K562 (cell line): ENCODE data around the gene CDSN. TPM values are rescaled to one million over a fixed set of nuclear protein-coding genes. Genes with fewer than 3 reads are reported as not detected.

Experiments used
- C11orf30 ChIP-seq: fragments of 450-650 bp; IDR thresholded peaks from 2 replicates; pipeline ENCODE4 v1.6.1; 2016; ENCODE audit warnings: low read depth, mild to moderate bottlenecking
- CC2D1A ChIP-seq: fragments of 450-650 bp; IDR thresholded peaks from 2 replicates; pipeline ENCODE4 v1.6.1; 2017; ENCODE audit warnings: mild to moderate bottlenecking
- CEBPG ChIP-seq, 3 experiments: fragments of 200-800 bp in 1 of 3; sonication (Bioruptor generic) in 1 of 3; sonication (generic) in 1 of 3; formaldehyde crosslinking in 1 of 3; IDR thresholded peaks in 2 of 3; conservative IDR thresholded peaks in 1 of 3; 2 replicates each; pipeline versions ENCODE4 v1.6.1 to v1.8.0; 2016 to 2022; ENCODE audit warnings: missing compliant biosample characterization in 2 of 3, missing genetic modification characterization in 2 of 3, mild to moderate bottlenecking in 1 of 3, missing genetic modification reagents in 1 of 3
- ESRRB ChIP-seq: fragments of 250-450 bp; sonication (Bioruptor Pico); IDR thresholded peaks from 2 replicates; pipeline ENCODE4 v1.5.0; 2020; ENCODE audit warnings: mild to moderate bottlenecking, moderate library complexity, borderline replicate concordance
- HMGN3 ChIP-seq: IDR thresholded peaks from 2 replicates; pipeline ENCODE4 v1.6.1; 2011; ENCODE audit warnings: borderline replicate concordance, low read depth, mild to moderate bottlenecking, mixed read lengths, low read length; ENCODE audit not compliant: insufficient read length; ENCODE audit errors: extremely low read depth
- HNRNPLL ChIP-seq: fragments of 200-400 bp; formaldehyde crosslinking; IDR thresholded peaks from 2 replicates; pipeline ENCODE4 v1.6.1; 2017; ENCODE audit warnings: low read length, low read depth, mild to moderate bottlenecking; ENCODE audit not compliant: poor library complexity, severe bottlenecking
- MEIS2 ChIP-seq: fragments of 450-650 bp; IDR thresholded peaks from 2 replicates; pipeline ENCODE4 v1.6.1; 2014; ENCODE audit warnings: mild to moderate bottlenecking; ENCODE audit not compliant: partially characterized antibody
- NCOA4 ChIP-seq: fragments of 450-650 bp; IDR thresholded peaks from 2 replicates; pipeline ENCODE4 v1.6.1; 2018; ENCODE audit warnings: mild to moderate bottlenecking; ENCODE audit not compliant: partially characterized antibody
- PHF20 ChIP-seq: fragments of 450-650 bp; IDR thresholded peaks from 2 replicates; pipeline ENCODE4 v1.6.1; 2018; ENCODE audit not compliant: partially characterized antibody
- PREB ChIP-seq: sonication (generic); formaldehyde crosslinking; IDR thresholded peaks from 2 replicates; pipeline ENCODE4 v1.8.1; 2023; ENCODE audit warnings: mild to moderate bottlenecking, missing genetic modification reagents
- PRPF4 ChIP-seq: fragments of 200-400 bp; formaldehyde crosslinking; IDR thresholded peaks from one replicate; pipeline ENCODE4 v1.6.1; 2017; ENCODE audit warnings: low read length, low read depth, mild to moderate bottlenecking; ENCODE audit not compliant: insufficient read depth, poor library complexity, severe bottlenecking
- RREB1 ChIP-seq: fragments of 250-450 bp; sonication (Bioruptor Pico); IDR thresholded peaks from 2 replicates; pipeline ENCODE4 v1.4.0; 2020
- SIRT6 ChIP-seq: IDR thresholded peaks from one replicate; pipeline ENCODE4 v1.6.1; 2012; ENCODE audit warnings: low read depth, mild to moderate bottlenecking, control low read depth, inconsistent platforms, low read length, moderate library complexity
- SOX6 ChIP-seq: fragments of 450-650 bp; IDR thresholded peaks from 2 replicates; pipeline ENCODE4 v1.6.1; 2014; ENCODE audit warnings: mild to moderate bottlenecking
- SRSF3 ChIP-seq: fragments of 200-400 bp; formaldehyde crosslinking; IDR thresholded peaks from 2 replicates; pipeline ENCODE4 v1.6.1; 2016; ENCODE audit warnings: mild to moderate bottlenecking, low read length, moderate library complexity; ENCODE audit not compliant: insufficient read depth
- TAL1 ChIP-seq: fragments of 450-650 bp; IDR thresholded peaks from 2 replicates; pipeline ENCODE4 v1.6.1; 2016; ENCODE audit warnings: mild to moderate bottlenecking
- ZBED1 ChIP-seq: IDR thresholded peaks from 2 replicates; pipeline ENCODE4 v1.6.1; 2014
- ZBTB17 ChIP-seq: fragments of 450-650 bp; formaldehyde crosslinking; IDR thresholded peaks from 2 replicates; pipeline ENCODE4 v1.4.0; 2020; ENCODE audit warnings: mild to moderate bottlenecking
- ZNF232 ChIP-seq: sonication (generic); formaldehyde crosslinking; IDR thresholded peaks from 2 replicates; pipeline ENCODE4 v1.8.0; 2022; ENCODE audit warnings: mild to moderate bottlenecking, missing genetic modification reagents
- ZNF24 ChIP-seq: fragments of 450-650 bp; IDR thresholded peaks from 2 replicates; pipeline ENCODE4 v1.6.1; 2016
- polyA plus RNA-seq, 8 experiments: library from polyadenylated mRNA; depleted of rRNA in 4 of 8; stranded (reverse) in 5 of 8; unstranded in 3 of 8; fragments of >200 nt; fragmentation: Nextera tagmentation in 2 of 8; fragmentation: Illumina TruSeq in 1 of 8; extraction: Ambion mirVana in 2 of 8; extraction: Trizol in 1 of 8; gene quantifications; 2 replicates each; pipeline versions ENCODE4 v1.2.1 to v1.2.3, GENCODE V29; 2011 to 2014; ENCODE audit warnings: inconsistent platforms in 1 of 8, missing spikeins in 1 of 8
- total RNA-seq, 7 experiments: library from RNA; depleted of rRNA in 6 of 7; stranded (reverse); fragments of >200 nt in 6 of 7; fragmentation: Illumina TruSeq in 2 of 7; extraction: Trizol in 2 of 7; gene quantifications; 2 replicates each; pipeline versions ENCODE4 v1.2.1 to v1.2.3, GENCODE V29; 2011 to 2021; ENCODE audit warnings: low replicate concordance in 1 of 7

CDSN gene
- total and polyA plus RNA-seq, 9 of the 15 experiments (the other 6 are each of a cell fraction or from before 2014, with no cell fraction given), result not detected

GRCh38 chr6:31086788-31087440 lies 33.3 kb downstream of the CDSN start (continued):
- TF ChIP-seq PREB (CRISPR knock-in tag) (no peak), HNRNPLL (no peak), RREB1 (CRISPR knock-in tag) (no peak), SRSF3 (no peak), HMGN3 (no peak), ZNF232 (no peak), PHF20 (no peak), ESRRB (CRISPR knock-in tag) (no peak), CC2D1A (no peak), ZBTB17 (no peak), NCOA4 (no peak), TAL1 (peak; percentile 47; the same call in 1 of the 2 replicates), SOX6 (peak; percentile 51; the same call in 1 of the 2 replicates), ZNF24 (no peak), C11orf30 (peak; percentile 69), SIRT6 (no peak), MEIS2 (peak; percentile 95), ZBED1 (no peak), CEBPG (CRISPR knock-in tag; IDR thresholded peaks at IDR 0.05) (no peak), CEBPG (tag; conservative IDR thresholded peaks at IDR 0.05 in 1 of 2, IDR thresholded peaks at IDR 0.05 in 1 of 2) (no peak), PRPF4 (no peak)
